ENCODE results near the gene MFSD8. TPM values are rescaled to one million over a fixed set of nuclear protein-coding genes. Genes with fewer than 3 reads are reported as not detected.
A peak's percentile ranks its signal among the peaks of the same experiment; 100 is the strongest.
"Not testable (repeated sequence)": the region's sequence is repeated elsewhere in the genome, so short reads cannot be mapped to it uniquely, and the experiment has no call there.

MFSD8 gene
- total and polyA plus RNA-seq, 12 donors: 2.6 to 74.6 (median 20.8) TPM

DNA sequence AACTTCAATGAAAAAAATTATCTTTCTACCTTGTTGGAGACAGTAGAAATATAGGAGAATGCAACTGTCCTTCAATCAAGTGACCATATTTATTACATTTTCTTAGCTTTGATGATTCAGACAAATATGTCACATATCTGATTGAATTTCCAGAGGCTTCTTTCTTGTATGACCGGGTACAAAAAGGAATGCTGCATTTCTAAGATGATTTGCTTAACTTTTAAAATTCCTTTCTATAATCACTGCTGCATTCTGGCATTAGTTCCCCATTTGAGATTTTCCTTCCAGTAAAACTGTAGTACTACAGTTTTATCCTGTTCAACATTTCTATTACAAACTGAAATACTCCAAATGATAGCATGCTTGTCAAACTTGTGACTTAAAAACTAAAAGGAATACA is 5.2 kb downstream of the MFSD8 start:
- Histone ChIP-seq H3K9me3 (replicated peaks in 1 of 3) (no peaks in the 10 kb centered on the region), H3K27me3 (no peaks in the 10 kb centered on the region), H3K27ac (no peak overlapping the region), H3K36me3 (replicated peaks in 1 of 2) (no peaks in the 10 kb centered on the region), H3K4me1 (replicated peaks in 1 of 2) (no peaks in the 10 kb centered on the region), H3K4me3 (no peak overlapping the region)
- intact Hi-C loops (cut with DNase I): loop anchor here in 1 of 2 donors (10.0 kb wide), 2 partner anchors 85 to 95 kb away; no protein-coding TSS in a partner anchor
- WGBS, 4 donors: 52 to 67% (median 64%) methylated on average over 1 of the region's 1 CpG
- no peak for DNase-seq
- no peak for TF ChIP-seq POLR2A (IDR thresholded peaks at IDR 0.05)
- TF ChIP-seq, protein P1, sequence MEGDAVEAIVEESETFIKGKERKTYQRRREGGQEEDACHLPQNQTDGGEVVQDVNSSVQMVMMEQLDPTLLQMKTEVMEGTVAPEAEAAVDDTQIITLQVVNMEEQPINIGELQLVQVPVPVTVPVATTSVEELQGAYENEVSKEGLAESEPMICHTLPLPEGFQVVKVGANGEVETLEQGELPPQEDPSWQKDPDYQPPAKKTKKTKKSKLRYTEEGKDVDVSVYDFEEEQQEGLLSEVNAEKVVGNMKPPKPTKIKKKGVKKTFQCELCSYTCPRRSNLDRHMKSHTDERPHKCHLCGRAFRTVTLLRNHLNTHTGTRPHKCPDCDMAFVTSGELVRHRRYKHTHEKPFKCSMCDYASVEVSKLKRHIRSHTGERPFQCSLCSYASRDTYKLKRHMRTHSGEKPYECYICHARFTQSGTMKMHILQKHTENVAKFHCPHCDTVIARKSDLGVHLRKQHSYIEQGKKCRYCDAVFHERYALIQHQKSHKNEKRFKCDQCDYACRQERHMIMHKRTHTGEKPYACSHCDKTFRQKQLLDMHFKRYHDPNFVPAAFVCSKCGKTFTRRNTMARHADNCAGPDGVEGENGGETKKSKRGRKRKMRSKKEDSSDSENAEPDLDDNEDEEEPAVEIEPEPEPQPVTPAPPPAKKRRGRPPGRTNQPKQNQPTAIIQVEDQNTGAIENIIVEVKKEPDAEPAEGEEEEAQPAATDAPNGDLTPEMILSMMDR (IDR thresholded peaks at IDR 0.05): no peak

DNA sequence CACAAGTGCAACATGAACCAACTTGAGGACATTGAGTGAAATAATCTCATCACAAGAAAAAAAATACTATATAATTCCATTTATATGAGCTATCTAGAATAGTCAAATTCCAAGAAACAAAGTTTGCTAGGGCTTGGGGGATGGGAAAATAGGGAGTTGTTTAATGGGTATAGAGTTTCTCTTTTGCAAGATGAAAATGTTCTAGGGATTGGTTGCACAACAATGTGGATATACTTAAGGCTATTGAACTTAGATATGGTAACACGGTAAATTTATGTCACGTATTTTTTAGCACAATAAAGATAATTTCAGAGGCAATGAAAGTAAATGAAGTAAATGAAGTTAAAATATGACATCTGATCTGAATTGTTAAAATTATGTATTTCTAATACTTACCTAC is 7.9 kb downstream of the MFSD8 start:
- Histone ChIP-seq H3K27me3 (no peaks in the 10 kb centered on the region), H3K36me3 (replicated peaks in 1 of 2) (peaks cover 0 to 5% of the 10 kb centered on the region in 2 donors), H3K4me3 (no peak overlapping the region), H3K9me3 (replicated peaks in 1 of 3) (no peaks in the 10 kb centered on the region), H3K27ac (no peak overlapping the region), H3K4me1 (replicated peaks in 1 of 2) (no peaks in the 10 kb centered on the region)
- 92 to 97% (median 96%) methylated on average over 2 of the region's 2 CpGs for WGBS, 4 donors
- no peak for DNase-seq
- TF ChIP-seq POLR2A (IDR thresholded peaks at IDR 0.05): no peak
- TF ChIP-seq, protein P1 (IDR thresholded peaks at IDR 0.05): no peak
- intact Hi-C loops (cut with DNase I): no loop called here

DNA sequence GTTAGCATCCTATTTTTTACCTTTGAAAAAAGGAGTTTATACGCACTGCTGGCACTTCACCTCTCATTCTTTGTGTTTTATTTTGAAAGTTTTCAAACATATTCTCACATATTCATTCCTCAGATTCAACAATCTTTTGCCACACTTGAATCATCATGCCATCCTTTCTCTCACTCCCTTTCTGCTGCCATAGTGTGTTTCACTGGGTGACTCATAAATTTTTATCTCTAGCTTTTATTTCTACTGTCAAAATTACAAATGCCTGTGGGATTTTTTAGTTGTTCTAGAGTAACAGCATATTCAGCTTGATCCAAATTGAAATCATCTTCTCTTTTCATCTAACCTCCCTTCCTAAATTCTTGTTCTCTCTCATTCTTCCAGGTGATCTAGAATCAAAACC is 28.0 kb downstream of the MFSD8 start:
- H3K36me3 ChIP-seq (replicated peaks in 1 of 2): peaks cover 0 to 3% of the 10 kb centered on the region in 2 donors
- intact Hi-C loops (cut with DNase I): no loop called here
- no peaks in the 10 kb centered on the region for H3K9me3 ChIP-seq (replicated peaks in 1 of 3)
- peak overlapping the region in 1 of 5 donors; percentile 16 for H3K27ac ChIP-seq
- 65 to 81% (median 78%) methylated on average over 1 of the region's 1 CpG for WGBS, 4 donors
- no peak overlapping the region for H3K4me3 ChIP-seq
- H3K4me1 ChIP-seq (replicated peaks in 1 of 2): peaks cover 3 to 4% of the 10 kb centered on the region in 2 donors
- H3K27me3 ChIP-seq: no peaks in the 10 kb centered on the region
- DNase-seq: peak in 1 of 7 donors; percentile 11
- TF ChIP-seq, protein P1 (IDR thresholded peaks at IDR 0.05): no peak
- no peak for TF ChIP-seq POLR2A (IDR thresholded peaks at IDR 0.05)

GRCh38 chr4:127931836-127932235 is 33.1 kb downstream of the MFSD8 start:
- H3K4me3 ChIP-seq; H3K27me3 ChIP-seq; H3K9me3 ChIP-seq (replicated peaks in 1 of 3); H3K27ac ChIP-seq; intact Hi-C loops (cut with DNase I); H3K4me1 ChIP-seq (replicated peaks in 1 of 2); DNase-seq; H3K36me3 ChIP-seq (replicated peaks in 1 of 2): not testable (repeated sequence)
- WGBS, 4 donors: 76 to 84% (median 82%) methylated on average over 6 of the region's 6 CpGs

- no peaks in the 10 kb centered on the region for H3K27me3 ChIP-seq
- no peak overlapping the region for H3K4me3 ChIP-seq
- H3K36me3 ChIP-seq (replicated peaks in 1 of 2): no peaks in the 10 kb centered on the region
- no peak overlapping the region for H3K27ac ChIP-seq
- H3K4me1 ChIP-seq (replicated peaks in 1 of 2): no peaks in the 10 kb centered on the region
- no peaks in the 10 kb centered on the region for H3K9me3 ChIP-seq (replicated peaks in 1 of 3)
- intact Hi-C loops (cut with DNase I): no loop called here
- 93 to 100% (median 99%) methylated on average over 1 of the region's 1 CpG for WGBS, 4 donors
- TF ChIP-seq POLR2A (IDR thresholded peaks at IDR 0.05): no peak
- TF ChIP-seq, protein P1 (IDR thresholded peaks at IDR 0.05): no peak
- DNase-seq: no peak
These were observed 34.8 kb downstream of the MFSD8 start for GRCh38 chr4:127930175-127930574.

- H3K36me3 ChIP-seq (replicated peaks in 1 of 2); H3K9me3 ChIP-seq (replicated peaks in 1 of 3); intact Hi-C loops (cut with DNase I); H3K4me3 ChIP-seq; H3K4me1 ChIP-seq (replicated peaks in 1 of 2); H3K27ac ChIP-seq; H3K27me3 ChIP-seq; DNase-seq: not testable (repeated sequence)
- 95 to 100% (median 96%) methylated on average over 2 of the region's 2 CpGs for WGBS, 4 donors
These were observed 39.3 kb downstream of the MFSD8 start for GRCh38 chr4:127925720-127926119.

Measured in adrenal gland (tissue), 12 donors.